HG03103 (cell line): ENCODE results near the gene MICU1.

Experiments used
- ATAC-seq: cut with Tn5 transposase; IDR thresholded peaks from one replicate; pipeline ENCODE4 v1.9.1; 2021; ENCODE audit warnings: low read depth; ENCODE audit not compliant: unreplicated experiment

The MICU1 gene

GRCh38 chr10:72320676-72321247 is 305.1 kb downstream of the MICU1 start:
- peak; percentile 60 for ATAC-seq

DNA sequence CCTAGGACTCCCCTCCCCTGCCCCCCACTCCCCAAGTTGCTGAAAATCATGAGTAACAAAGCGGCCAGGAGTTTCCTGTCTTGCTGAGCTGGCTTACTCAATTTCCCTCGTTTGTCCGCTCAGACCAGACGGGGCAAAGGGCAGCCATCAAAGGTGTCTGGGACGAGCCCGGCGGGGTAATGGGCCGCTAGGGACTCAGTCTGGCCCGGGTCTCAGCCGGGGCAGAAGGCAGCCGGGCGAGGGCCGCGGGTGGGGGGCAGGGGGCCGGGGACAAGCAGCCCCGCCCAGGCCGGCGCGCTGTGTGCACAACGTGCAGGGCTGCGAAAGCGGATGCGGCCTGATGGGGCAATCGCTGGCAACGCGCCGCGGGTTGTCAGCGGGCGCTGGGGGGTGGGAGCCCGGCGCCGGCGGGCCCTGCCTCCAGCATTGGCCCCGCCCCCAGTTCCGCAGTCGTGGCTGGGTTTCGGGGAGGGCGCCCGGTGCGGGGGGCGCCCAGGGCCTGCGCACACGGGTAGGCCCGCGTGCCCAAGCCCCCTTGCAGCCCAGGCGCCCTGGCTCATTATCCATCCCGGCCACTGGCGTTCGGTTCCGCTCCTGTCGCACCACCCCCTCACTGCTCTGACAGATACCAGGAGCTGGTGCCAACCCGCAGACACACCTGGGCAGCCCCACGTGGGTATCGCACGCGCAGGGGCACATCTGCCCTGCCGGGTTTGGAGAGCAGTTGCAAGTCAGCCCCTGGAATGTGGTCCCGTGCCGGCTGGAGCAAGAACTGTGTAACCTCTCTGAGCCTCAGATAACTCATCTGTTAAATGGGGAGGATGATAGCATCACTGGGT is 306.2 kb downstream of the MICU1 start:
- peak; percentile 44 for ATAC-seq

- ATAC-seq = no peak
Observed at GRCh38 chr10:72318418-72319262, 307.2 kb downstream of the MICU1 start.
